SK-N-SH (cell line): ENCODE data around the gene B3GALT5.

Experiments
- CHD2 ChIP-seq: fragments of 150-350 bp; IDR thresholded peaks from 2 replicates; pipeline ENCODE4 v1.6.1; 2018; ENCODE audit warnings: low read length; ENCODE audit not compliant: partially characterized antibody
- CTCF ChIP-seq: fragments of 200-600 bp; sonication (generic); IDR thresholded peaks from 2 replicates; pipeline ENCODE4 v1.6.1; 2017; ENCODE audit warnings: antibody characterized with exemption, mild to moderate bottlenecking, moderate library complexity
- EP300 ChIP-seq, 2 experiments: IDR thresholded peaks; 2 replicates each; pipeline versions ENCODE4 v1.4.0 to v1.6.1; 2012; ENCODE audit warnings: borderline replicate concordance in 1 of 2, low read depth in 1 of 2, low read length in 1 of 2
- EZH2phosphoT487 ChIP-seq: fragments of 200-600 bp; sonication (generic); IDR thresholded peaks from 2 replicates; pipeline ENCODE4 v1.6.1; 2017; ENCODE audit warnings: low read depth, mixed run types, mild to moderate bottlenecking, antibody characterized with exemption, moderate library complexity, borderline replicate concordance
- NFIC ChIP-seq: IDR thresholded peaks from 2 replicates; pipeline ENCODE4 v1.4.0; 2012; ENCODE audit warnings: borderline replicate concordance
- RAD21 ChIP-seq: IDR thresholded peaks from 2 replicates; pipeline ENCODE4 v1.6.1; 2012; ENCODE audit warnings: mild to moderate bottlenecking, low read length
- REST ChIP-seq: IDR thresholded peaks from 2 replicates; pipeline ENCODE4 v1.6.1; 2012; ENCODE audit warnings: mild to moderate bottlenecking, low read depth, low read length, moderate library complexity
- SIN3A ChIP-seq: IDR thresholded peaks from 2 replicates; pipeline ENCODE4 v1.6.1; 2012; ENCODE audit warnings: low read depth, mild to moderate bottlenecking, low read length, moderate library complexity, borderline replicate concordance
- SMC3 ChIP-seq: IDR thresholded peaks from 2 replicates; pipeline ENCODE4 v1.6.1; 2012; ENCODE audit warnings: low read depth, low read length, improper control_type of control experiment
- TAF1 ChIP-seq: IDR thresholded peaks from 2 replicates; pipeline ENCODE4 v1.6.1; 2012; ENCODE audit warnings: low read depth, mild to moderate bottlenecking, low read length, moderate library complexity, borderline replicate concordance

GRCh38 chr21:39666681-39667315 lies 54.1 kb downstream of the B3GALT5 start:
- TF ChIP-seq CTCF (no peak), SIN3A (no peak), EP300 (IDR thresholded peaks at IDR 0.05; ENCODE audit: borderline replicate concordance in 1 of 2, low read depth in 1 of 2, low read length in 1 of 2) (no peak), RAD21 (no peak), CHD2 (no peak), NFIC (no peak), SMC3 (no peak), REST (no peak), TAF1 (no peak), EZH2phosphoT487 (no peak)
